VCaP (cell line): ENCODE results near the gene POMGNT2.

Experiments used
- H3K27ac ChIP-seq: fragments of 450-650 bp; 2 replicates; pipeline ENCODE4 v1.5.1; 2017
- CTCF ChIP-seq: fragments of 450-650 bp; conservative IDR thresholded peaks from 2 replicates; pipeline ENCODE4 v1.5.1; 2017; ENCODE audit warnings: mild to moderate bottlenecking, moderate library complexity

The POMGNT2 gene

GRCh38 chr3:43093006-43093405, 12.9 kb downstream of the POMGNT2 start:
- no peak overlapping the region for H3K27ac ChIP-seq
- no peak for TF ChIP-seq CTCF

DNA sequence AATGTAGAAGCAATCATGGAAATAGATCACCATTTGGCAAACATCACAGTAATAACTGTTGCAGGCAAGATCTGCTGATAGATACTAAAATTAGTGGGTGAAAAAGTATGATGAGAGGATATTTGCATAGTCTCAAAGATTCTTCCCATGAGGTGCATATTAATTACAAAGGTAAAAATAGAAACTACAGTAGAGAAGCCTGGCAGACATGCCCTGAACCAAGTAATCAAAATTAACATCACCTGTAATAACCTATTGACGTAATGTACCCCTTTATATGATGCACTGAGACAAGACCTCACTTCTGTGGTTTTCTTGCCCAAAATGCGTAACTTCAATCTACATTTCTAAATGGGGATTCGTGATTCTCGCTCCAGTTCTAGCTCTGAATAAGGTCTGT, 14.4 kb downstream of the POMGNT2 start:
- H3K27ac ChIP-seq: no peak overlapping the region
- TF ChIP-seq CTCF: no peak

DNA sequence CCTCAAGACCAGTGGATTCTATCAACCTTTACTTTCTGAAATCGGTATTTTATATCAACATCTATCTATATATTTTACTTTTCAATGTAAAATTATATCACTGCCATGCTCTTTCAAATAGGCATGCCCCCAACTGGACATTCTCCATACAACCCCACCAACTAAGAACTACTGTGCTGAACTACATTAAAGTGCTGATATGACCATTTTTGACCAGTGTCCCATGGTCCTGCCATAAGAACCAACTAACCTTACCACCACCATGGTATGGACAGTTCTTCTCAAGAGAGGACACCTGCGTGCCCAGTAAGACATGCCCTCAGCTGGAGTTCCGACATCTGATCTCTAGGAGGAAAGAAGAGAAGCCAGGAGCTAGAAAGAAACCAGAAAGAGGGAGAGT, 15.6 kb downstream of the POMGNT2 start:
- TF ChIP-seq CTCF: no peak
- H3K27ac ChIP-seq: no peak overlapping the region

GRCh38 chr3:43089081-43089480, 16.8 kb downstream of the POMGNT2 start:
- TF ChIP-seq CTCF: no peak
- H3K27ac ChIP-seq: no peak overlapping the region

GRCh38 chr3:43087249-43087776, 18.6 kb downstream of the POMGNT2 start:
- TF ChIP-seq CTCF: peak; percentile 33
- no peak overlapping the region for H3K27ac ChIP-seq

DNA sequence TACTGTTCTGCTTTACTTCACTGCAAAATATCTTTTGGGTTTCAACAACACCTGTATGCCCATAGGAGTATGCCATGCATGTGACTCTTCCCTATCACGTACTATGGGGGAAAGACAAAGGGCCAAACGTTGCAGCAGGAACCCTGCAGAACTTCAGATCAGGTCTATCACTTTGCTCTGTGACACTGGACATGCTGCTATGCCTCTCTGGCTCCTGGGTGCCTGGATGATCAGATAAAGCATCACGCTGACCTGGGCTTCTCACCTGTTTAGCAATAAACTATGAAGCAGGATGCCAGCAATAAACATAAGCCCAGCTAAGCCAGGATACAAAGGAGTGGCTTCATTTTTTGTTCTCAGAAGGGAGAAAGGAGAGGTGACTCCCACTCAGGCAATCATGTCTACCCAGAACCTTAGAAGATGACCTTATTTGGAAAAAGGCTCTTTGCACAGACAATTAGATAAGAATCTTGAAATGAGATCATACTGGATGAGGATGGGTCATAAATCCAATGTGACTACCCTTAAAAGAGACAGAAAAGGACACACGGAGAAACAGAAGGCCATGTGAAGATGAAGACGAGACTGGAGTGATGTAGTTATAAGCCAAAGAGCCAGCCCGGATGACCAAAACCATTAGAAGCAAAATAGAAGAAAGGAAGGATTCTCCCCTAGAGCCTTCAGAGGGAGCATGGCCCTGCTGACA, 19.3 kb downstream of the POMGNT2 start:
- no peak overlapping the region for H3K27ac ChIP-seq
- TF ChIP-seq CTCF: no peak

- TF ChIP-seq CTCF: no peak
- H3K27ac ChIP-seq: no peak overlapping the region
Measured at GRCh38 chr3:43082457-43082856, 23.4 kb downstream of the POMGNT2 start.
